GM19023 (cell line): ENCODE results near the gene SPRR5.

Experiments
- ATAC-seq: cut with Tn5 transposase; IDR thresholded peaks from one replicate; pipeline ENCODE4 v1.9.1; 2021; ENCODE audit warnings: mild to moderate bottlenecking, moderate library complexity; ENCODE audit not compliant: unreplicated experiment

Gene SPRR5

GRCh38 chr1:152942161-152942560 lies 4.8 kb upstream of the SPRR5 start:
- no peak for ATAC-seq

DNA sequence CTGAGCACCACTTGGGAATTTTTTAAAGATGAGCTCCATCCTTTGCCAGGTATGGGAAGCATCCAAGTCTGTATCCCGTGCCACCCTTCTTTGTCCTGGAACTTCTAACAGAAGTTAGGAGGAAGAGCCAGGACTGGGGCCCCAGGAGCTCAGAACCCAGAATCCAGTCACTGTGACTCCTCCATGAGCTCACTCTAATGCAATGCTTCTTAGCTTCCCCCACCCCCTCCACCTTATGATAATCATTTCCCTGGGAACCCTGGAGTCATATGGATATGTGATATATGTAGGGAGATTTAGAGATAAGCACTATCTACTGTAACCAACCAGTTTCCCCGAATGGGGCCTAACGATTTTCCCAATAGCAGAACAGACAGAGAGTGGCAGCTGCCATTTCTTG lies 758 bp upstream of the SPRR5 start:
- no peak for ATAC-seq

DNA sequence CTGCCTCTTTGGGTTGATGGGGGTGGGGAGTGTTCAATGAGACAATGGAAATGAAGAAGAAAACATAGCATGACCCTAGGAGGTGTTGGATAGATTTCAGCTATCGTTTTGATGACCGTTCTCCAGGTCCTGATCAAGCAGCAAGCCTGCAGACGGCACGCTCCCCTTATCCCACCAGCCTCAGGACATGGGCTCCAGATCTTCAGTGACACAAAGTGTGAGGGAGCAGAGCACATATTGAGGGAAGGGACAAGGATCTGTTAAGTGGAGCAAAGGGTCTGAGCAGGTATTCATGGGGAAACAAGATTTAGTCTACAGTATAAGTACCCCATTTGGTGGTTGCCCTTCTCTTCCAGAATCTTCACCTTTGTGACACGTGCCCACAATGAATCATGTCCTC lies 4.7 kb downstream of the SPRR5 start:
- no peak for ATAC-seq

DNA sequence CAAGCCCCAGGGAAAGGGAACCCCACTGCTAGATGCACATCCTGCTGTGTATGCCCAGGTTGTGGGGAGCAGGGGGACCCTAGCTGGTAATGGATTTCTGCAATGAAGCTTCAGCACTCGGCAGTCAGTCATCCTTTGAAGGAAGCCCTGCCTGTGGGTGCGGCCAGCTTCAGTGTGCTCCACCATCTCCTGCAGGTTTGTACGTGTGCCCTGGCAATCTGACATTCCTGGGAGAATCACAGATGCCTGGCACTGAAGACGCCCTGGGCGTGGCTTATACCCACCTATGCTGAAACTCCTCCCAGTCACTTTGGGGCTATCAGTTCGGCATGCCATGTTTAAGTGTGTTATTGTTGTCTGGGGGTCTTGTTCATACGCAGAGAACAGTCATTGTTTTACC lies 6.8 kb downstream of the SPRR5 start:
- no peak for ATAC-seq

GRCh38 chr1:152954436-152954835 lies 7.4 kb downstream of the SPRR5 start:
- no peak for ATAC-seq

- ATAC-seq: no peak
Observed at GRCh38 chr1:152957561-152957960, 10.6 kb downstream of the SPRR5 start.

DNA sequence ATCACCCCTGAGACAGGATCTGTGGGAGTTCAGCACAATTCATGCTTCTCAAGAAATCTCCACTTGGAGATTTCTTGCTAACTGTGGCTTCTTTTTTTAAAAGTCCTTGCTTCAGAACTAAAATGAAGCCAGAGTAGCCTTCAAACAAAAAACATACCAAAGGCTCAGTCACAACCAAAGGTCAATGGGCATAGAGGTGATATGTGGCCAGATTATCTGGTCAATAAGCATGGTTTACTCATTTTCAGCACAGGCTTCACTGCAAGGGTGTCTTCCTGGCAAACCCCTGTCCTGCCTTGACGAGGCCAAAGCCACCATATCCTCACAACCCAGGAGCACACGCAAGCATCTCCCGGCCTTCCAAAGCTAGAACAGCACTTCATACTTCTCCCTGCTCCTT lies 12.3 kb downstream of the SPRR5 start:
- ATAC-seq: no peak

DNA sequence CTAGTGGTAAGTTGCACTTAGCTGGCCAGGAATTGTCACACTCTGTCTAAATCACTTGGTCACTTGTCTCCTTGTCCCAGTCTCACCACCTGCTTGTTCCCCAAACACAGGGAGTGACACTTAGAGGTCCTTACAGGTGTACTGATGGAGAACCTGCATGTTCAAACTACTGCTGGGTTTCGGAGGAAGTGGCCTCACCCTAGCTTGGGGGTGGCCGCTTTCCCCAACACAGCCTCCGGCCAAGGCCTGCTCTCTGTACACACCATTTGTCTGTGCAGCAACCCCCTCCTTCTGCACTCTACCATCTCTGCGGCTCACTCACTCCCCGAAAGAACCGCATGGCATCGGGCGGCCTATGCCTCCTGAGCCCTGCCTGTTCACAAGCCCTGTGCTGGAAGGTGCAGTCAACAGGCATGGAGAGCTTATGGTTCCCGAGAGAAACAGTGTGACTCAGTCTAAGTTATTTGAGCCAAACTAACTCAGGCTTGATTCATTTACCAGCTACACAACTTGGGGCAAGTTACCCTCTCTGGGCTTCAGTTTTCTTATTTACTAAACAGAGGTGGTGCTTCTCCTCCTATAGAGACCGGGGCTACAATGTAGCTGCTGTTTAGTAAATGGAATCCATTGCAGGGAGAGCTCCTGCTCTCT lies 12.9 kb downstream of the SPRR5 start:
- no peak for ATAC-seq

DNA sequence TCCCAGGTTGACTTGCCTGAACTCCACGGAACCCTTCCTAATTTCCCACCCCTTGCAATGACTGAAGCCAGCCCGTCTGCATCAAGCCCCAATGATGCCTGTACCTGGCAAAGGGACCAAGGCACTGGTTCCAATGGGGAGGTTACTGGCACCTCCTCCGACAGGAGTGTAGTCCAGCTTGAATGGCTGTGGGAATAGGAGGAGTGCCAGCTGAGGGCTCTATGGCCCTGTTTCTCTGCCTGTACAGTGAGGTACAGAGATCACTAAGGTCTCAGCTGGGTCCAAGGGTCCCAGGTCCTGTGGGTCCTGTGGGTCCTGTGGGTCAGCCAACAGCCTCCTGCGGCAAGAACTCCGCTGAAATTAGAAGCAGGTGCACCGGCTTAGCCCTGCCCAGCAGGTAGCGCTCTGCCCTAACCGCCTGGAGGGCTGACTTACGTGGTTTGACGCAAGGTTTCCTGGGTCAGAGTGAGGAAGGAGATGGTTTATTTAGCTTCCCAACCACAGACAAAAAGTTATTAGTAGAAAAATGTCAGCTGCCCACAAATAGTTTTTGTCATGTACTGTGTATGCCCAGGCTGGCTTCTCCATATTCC lies 13.5 kb downstream of the SPRR5 start:
- no peak for ATAC-seq

DNA sequence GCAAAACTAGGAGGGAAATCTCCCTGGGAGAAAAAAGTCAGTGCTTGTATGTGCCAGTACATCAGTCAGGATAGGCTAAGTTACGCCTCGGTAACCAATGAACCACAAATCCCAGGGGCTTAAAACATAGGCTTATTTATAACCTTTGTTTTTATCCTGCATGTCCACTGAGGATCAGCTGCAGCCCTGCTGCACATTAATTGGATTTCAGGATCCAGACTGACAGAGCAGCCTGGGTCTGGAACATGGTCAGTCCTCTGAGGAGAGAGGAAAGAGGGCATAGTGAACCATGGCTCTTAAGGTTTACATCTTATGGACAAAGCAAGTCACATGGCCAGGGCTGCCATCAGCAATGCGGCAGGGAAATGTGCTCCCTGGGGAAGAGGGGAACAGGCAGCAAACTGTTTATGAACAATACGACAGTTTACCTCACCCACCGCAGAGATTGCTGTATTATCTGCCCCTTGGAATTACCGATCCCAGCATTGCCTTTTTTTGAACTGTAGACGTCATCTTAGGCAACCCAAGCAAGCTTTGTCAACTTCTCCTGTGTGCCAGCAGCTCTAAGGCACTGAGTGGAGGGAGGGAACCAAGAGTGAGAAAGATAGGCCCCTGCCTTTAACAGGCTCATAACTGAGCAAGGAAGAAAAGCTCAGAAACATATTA lies 14.4 kb downstream of the SPRR5 start:
- ATAC-seq: no peak

DNA sequence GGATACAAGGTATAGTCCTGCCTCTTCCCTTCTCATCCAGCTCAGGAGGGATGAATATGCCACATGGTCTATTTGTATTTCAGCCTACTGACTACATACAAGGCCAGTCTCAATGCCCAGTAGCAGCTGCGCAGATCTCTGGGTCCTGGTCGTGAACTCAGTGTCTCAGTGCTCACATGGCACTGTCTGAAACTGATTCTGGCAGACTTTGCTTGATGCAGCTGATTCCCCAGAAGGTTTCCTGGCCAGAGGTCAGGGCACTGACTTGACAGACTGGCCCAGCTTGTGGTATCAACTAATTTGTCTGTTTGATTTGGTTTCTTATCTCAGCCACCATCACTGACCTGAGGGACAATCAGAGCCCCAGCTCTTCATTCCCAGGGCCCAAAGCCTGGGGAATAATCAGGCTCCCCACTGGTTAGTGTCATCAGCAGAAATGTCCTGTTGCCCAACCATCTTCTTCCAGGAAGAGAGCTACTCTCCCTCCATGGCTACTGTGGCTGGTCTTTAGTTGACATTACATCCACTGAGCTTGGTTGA lies 15.9 kb downstream of the SPRR5 start:
- no peak for ATAC-seq

DNA sequence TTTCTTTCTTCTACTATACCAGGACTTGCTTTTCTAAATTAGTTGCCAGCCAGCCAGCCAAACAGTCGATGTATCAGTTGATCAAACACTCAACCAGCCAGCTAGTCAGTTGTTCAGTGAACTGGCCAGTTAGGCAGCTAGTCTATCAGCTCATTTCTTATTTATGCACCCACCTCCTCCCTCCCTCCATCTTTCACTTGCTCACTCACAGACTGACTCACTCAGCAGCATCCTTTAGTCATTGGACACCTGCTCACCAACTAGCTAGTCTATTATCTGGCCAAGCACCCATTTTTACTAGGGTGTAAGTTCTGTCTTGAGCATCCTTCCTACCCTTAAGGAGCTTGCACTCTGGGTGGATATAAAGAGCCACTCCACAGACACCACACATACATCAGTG lies 17.5 kb downstream of the SPRR5 start:
- ATAC-seq: no peak

GRCh38 chr1:152965853-152966252 lies 18.8 kb downstream of the SPRR5 start:
- ATAC-seq: no peak

DNA sequence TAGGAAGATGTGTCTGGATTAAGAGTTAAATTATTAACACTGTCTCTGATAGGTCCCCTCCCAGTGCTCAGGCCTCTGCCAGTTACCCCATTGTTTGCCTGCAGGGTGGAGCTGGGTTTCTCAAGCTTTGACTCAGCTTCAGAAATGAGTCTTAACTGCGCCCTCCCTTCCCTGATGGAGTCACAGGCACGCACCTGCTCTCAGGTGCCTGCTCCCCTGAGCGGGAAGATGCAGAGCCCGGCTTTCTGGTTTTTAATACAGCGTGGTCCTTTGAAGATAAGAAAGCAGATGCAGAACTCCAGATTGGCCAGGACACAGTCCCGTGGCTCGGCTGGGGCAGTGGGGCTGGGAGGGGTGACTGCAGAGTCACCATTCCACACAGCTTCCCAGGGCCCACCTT lies 20.2 kb downstream of the SPRR5 start:
- no peak for ATAC-seq

- peak; percentile 81 for ATAC-seq
Observed at GRCh38 chr1:152968248-152968647, 21.2 kb downstream of the SPRR5 start.

DNA sequence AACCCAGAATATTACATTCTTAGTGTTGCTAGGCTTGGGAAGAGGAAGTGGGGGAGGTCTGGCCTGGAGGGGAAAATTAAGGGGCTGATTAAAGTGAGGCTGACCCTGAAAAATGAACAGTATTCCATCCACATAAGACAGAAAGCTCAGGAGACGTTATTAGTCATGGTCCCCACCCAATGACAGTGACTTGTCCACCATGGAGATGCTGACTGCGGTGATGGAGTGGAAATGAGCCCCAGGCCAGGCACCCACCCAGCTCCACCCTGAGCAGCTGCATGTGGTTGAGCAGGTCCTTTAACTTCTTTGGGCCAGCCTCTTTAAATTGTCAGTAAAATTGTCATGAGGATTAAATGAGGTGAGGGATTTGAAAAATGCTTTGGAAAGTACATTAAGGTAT lies 22.0 kb downstream of the SPRR5 start:
- ATAC-seq: no peak

- no peak for ATAC-seq
Observed at GRCh38 chr1:152970495-152970894, 23.5 kb downstream of the SPRR5 start, which contains the start of gene SPRR4. Gene SPRR4 (plus strand): TSS chr1:152970648. CDS start chr1:152971891, 1,243 bp downstream.

DNA sequence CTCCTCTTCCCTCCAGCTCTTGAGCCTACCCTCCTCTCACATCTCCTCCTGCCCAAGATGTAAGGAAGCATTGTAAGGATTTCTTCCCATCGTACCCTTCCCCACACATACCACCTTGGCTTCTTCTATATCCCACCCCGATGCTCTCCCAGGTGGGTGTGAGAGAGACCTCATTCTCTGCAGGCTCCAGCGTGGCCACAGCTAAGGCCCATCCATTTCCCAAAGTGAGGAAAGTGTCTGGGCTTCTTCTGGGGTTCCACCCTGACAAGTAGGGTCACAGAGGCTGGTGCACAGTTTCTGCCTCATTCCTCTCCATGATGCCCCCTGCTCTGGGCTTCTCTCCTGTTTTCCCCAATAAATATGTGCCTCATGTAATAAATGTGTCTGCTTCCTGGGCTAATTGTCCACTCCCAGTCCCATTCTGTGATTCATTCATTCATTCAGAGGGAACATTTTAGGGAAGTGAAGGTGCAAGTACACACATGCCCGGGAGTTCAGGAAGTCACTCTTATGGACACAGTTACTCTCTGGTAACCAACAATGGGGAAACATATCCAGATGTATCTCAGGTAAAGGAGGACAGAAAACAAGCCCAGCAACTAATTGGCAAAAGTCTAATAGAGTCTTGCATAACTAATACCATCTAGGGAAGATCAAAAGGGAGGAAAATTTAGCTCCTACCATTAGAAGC lies 25.3 kb downstream of the SPRR5 start:
- ATAC-seq: no peak

DNA sequence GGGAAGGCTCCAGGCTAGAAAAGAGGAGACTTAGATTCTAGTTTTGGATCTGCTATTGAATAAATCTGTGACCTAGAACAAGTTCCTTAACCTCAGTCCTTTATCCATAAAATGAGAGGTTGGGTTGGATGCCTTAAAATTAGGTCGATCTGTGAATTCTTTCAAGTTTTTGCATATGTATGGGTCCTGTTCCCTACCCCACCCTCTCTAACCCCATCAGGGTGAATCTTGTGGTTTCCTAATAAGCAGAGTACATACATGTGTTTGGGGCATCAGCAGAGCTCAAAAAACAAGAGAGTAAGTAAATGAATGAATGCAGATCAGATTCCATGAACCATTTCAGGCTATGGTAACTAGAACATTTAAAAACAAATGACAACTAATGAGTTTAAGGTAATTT lies 29.7 kb downstream of the SPRR5 start:
- no peak for ATAC-seq

GRCh38 chr1:152977614-152978013 lies 30.6 kb downstream of the SPRR5 start:
- ATAC-seq: no peak

DNA sequence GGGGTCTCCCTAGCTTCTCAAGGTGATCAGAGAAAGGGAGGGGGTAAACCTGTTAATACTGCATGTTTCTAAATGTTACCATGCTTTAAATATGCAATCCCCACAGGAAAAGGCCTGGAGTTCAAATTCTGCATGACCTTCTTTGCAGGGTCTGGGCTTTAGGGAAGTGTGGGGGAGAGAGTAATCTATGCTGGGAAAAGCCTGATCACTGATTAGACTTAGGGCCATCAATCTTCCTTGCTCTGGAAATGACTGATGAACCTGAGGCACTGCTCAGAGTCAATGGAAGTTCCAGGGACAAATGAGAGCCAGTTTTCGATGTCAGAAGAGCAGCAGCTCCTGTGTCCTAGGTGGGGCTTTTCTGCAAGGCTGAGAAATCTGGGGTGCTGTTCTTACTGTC lies 33.7 kb downstream of the SPRR5 start:
- ATAC-seq: no peak
